OCI-LY3 (cell line): ENCODE measurements around the gene FGF5.

Experiments used
- CTCF ChIP-seq: fragments of 200-600, 300-600 bp; sonication (generic); IDR thresholded peaks from 2 replicates; pipeline ENCODE4 v1.5.1; 2014; ENCODE audit warnings: antibody characterized with exemption, low read length, low read depth
- EZH2phosphoT487 ChIP-seq: fragments of 200-600 bp; shearing (Covaris generic); IDR thresholded peaks from 2 replicates; pipeline ENCODE4 v1.6.1; 2018; ENCODE audit warnings: antibody characterized with exemption, mixed run types, low read depth

- TF ChIP-seq CTCF (no peak), EZH2phosphoT487 (no peak)
Observed at GRCh38 chr4:80266253-80266901, at the start of gene FGF5.
